ENCODE results near the gene HHATL. TPM values are rescaled to one million over a fixed set of nuclear protein-coding genes. Genes with fewer than 3 reads are reported as not detected.

The HHATL gene
- total RNA-seq, 1 donor from 2014 or later = not detected

DNA sequence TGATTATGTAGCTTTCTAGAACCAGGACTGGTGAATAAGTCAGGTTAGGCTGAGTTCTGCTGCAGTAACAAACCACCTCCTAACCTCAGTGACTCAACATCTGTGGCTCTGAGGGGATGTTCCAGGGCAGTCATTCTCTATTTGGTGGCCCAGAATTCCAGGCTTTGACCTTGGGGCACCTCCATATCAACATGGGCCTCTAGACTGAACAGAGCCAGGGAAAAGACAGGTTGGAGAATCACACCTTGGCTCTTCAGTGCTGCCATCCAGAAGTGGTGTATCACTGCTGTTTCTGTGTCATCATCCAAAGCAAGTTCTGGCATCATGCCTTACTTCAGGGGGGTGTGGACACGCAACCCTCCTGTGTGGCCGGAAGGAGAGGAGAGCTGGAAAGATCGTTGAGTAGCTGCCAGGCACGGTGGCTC, 33.8 kb downstream of the HHATL start:
- no peak overlapping the region for H3K4me3 ChIP-seq (ENCODE audit: insufficient read depth, low read depth, low read length)
- Mint-ChIP-seq H3K4me3 (ENCODE audit: unreplicated experiment) (no peak overlapping the region), H3K27me3 (ENCODE audit: low read depth, unreplicated experiment) (peaks cover 16% of the 10 kb centered on the region), H3K4me1 (ENCODE audit: low read depth, unreplicated experiment) (peaks cover 3% of the 10 kb centered on the region), H3K36me3 (ENCODE audit: low read depth, unreplicated experiment) (no peaks in the 10 kb centered on the region), H3K9me3 (ENCODE audit: unreplicated experiment) (peaks cover 2% of the 10 kb centered on the region), H3K27ac (ENCODE audit: unreplicated experiment) (no peak overlapping the region)
- H3K27ac ChIP-seq (ENCODE audit: low read depth, low read length) = no peak overlapping the region
- peaks cover 4% of the 10 kb centered on the region for H4K20me1 ChIP-seq (ENCODE audit: insufficient read depth, low read length)
- no peaks in the 10 kb centered on the region for H3K27me3 ChIP-seq (ENCODE audit: insufficient read depth, low read length)
- H3K4me1 ChIP-seq (ENCODE audit: insufficient read depth, low read length) = no peaks in the 10 kb centered on the region
- H3K36me3 ChIP-seq (ENCODE audit: insufficient read depth, low read length) = no peaks in the 10 kb centered on the region
- H3K79me2 ChIP-seq (ENCODE audit: insufficient read depth, low read length) = no peaks in the 10 kb centered on the region
- H3K9ac ChIP-seq (ENCODE audit: low read length) = no peak overlapping the region
- no peak for FAIRE-seq
- H3K9me3 ChIP-seq (ENCODE audit: insufficient read depth, low read depth, low read length) = peaks cover 3% of the 10 kb centered on the region
- DNase-seq (ENCODE audit: low read depth) = no peak
- H3K4me2 ChIP-seq (ENCODE audit: low read length) = no peak overlapping the region
- no peak for TF ChIP-seq EZH2 (IDR thresholded peaks at IDR 0.05; ENCODE audit: insufficient read depth, low read length)
- TF ChIP-seq, protein P1, sequence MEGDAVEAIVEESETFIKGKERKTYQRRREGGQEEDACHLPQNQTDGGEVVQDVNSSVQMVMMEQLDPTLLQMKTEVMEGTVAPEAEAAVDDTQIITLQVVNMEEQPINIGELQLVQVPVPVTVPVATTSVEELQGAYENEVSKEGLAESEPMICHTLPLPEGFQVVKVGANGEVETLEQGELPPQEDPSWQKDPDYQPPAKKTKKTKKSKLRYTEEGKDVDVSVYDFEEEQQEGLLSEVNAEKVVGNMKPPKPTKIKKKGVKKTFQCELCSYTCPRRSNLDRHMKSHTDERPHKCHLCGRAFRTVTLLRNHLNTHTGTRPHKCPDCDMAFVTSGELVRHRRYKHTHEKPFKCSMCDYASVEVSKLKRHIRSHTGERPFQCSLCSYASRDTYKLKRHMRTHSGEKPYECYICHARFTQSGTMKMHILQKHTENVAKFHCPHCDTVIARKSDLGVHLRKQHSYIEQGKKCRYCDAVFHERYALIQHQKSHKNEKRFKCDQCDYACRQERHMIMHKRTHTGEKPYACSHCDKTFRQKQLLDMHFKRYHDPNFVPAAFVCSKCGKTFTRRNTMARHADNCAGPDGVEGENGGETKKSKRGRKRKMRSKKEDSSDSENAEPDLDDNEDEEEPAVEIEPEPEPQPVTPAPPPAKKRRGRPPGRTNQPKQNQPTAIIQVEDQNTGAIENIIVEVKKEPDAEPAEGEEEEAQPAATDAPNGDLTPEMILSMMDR (IDR thresholded peaks at IDR 0.05; ENCODE audit: insufficient read depth, low read depth, low read length) = no peak
- H2AFZ ChIP-seq (ENCODE audit: low read depth, low read length) = no peak overlapping the region

DNA sequence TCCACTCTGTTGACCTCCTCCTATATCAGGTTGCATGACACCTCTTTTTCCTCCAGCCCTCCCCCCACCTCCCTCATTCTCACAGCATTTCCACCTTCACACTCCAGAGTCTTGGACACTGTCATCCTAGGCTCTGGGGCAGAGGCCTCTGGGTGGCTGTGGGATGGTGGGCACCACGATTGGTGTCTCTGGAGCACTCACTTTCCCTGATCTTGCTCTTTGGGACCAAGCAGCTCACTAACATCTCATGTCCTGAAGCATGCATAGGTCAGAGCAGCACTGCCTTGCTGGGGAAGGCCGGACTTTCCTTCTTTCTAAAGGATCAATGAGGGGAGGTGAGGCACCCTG, 34.2 kb downstream of the HHATL start:
- Histone ChIP-seq H3K4me2 (ENCODE audit: low read length) (no peak overlapping the region), H3K36me3 (ENCODE audit: insufficient read depth, low read length) (no peaks in the 10 kb centered on the region), H3K4me1 (ENCODE audit: insufficient read depth, low read length) (no peaks in the 10 kb centered on the region), H3K27me3 (ENCODE audit: insufficient read depth, low read length) (no peaks in the 10 kb centered on the region), H2AFZ (ENCODE audit: low read depth, low read length) (no peak overlapping the region), H4K20me1 (ENCODE audit: insufficient read depth, low read length) (peaks cover 4% of the 10 kb centered on the region), H3K9ac (ENCODE audit: low read length) (no peak overlapping the region), H3K27ac (ENCODE audit: low read depth, low read length) (no peak overlapping the region), H3K4me3 (ENCODE audit: insufficient read depth, low read depth, low read length) (no peak overlapping the region), H3K79me2 (ENCODE audit: insufficient read depth, low read length) (no peaks in the 10 kb centered on the region), H3K9me3 (ENCODE audit: insufficient read depth, low read depth, low read length) (peaks cover 3% of the 10 kb centered on the region)
- Mint-ChIP-seq H3K27me3 (ENCODE audit: low read depth, unreplicated experiment) (peaks cover 16% of the 10 kb centered on the region), H3K9me3 (ENCODE audit: unreplicated experiment) (peaks cover 2% of the 10 kb centered on the region), H3K27ac (ENCODE audit: unreplicated experiment) (no peak overlapping the region), H3K4me1 (ENCODE audit: low read depth, unreplicated experiment) (peaks cover 3% of the 10 kb centered on the region), H3K36me3 (ENCODE audit: low read depth, unreplicated experiment) (peaks cover 3% of the 10 kb centered on the region), H3K4me3 (ENCODE audit: unreplicated experiment) (no peak overlapping the region)
- FAIRE-seq (no peak), DNase-seq (ENCODE audit: low read depth) (no peak)
- TF ChIP-seq, protein P1 (IDR thresholded peaks at IDR 0.05; ENCODE audit: insufficient read depth, low read depth, low read length) = no peak
- TF ChIP-seq EZH2 (IDR thresholded peaks at IDR 0.05; ENCODE audit: insufficient read depth, low read length) = no peak

DNA sequence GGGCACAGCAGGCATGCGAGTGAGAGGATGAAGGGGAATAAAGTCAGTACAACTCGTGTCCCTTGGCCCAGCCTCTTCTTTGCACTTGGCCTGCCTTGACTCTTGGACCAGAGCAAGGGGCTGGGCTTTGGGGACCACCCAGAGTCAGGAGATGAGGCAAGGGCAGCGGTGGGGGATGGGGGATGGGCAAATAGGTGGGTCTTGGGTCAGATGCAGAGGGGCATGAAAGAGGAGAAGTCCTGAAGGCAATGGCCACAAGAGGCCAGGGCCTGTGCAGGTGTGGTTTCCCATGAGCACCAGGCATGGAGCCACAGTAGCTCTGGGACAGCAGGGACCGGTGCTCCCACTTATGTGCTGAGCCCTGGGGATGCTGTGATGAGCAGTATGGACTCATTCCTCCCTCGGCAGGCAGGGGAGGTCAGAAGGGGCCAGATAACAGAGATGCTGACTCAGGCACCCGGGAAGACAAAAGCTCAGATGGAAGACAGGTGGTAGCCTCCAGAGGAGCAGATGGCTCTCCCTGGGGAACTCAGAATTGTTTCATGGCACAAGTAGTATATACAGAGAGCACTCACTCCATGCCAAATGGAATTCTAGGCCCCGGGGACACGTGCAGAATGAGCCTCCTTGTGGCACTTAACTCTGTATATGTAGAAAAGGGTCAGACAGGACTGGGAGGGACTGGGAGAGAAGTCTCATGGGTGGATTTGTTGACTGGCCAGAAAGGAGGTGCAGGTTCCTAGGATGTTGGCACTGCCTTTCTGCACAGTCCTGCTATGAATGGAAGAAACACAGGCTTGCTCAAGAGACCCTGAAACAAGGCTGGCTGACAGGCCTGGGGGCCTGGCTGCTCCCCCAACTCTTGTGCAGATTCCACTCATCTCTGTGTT, 34.8 kb downstream of the HHATL start:
- no peak overlapping the region for H2AFZ ChIP-seq (ENCODE audit: low read depth, low read length)
- DNase-seq (ENCODE audit: low read depth) = no peak
- TF ChIP-seq, protein P1 (IDR thresholded peaks at IDR 0.05; ENCODE audit: insufficient read depth, low read depth, low read length) = no peak
- no peak for TF ChIP-seq EZH2 (IDR thresholded peaks at IDR 0.05; ENCODE audit: insufficient read depth, low read length)

More for the DNA sequence above, 34.8 kb downstream of the HHATL start:
- Histone ChIP-seq H4K20me1 (ENCODE audit: insufficient read depth, low read length) (peaks cover 4% of the 10 kb centered on the region), H3K4me3 (ENCODE audit: insufficient read depth, low read depth, low read length) (no peak overlapping the region), H3K36me3 (ENCODE audit: insufficient read depth, low read length) (no peaks in the 10 kb centered on the region), H3K9me3 (ENCODE audit: insufficient read depth, low read depth, low read length) (peaks cover 3% of the 10 kb centered on the region), H3K4me2 (ENCODE audit: low read length) (no peak overlapping the region), H3K79me2 (ENCODE audit: insufficient read depth, low read length) (no peaks in the 10 kb centered on the region), H3K4me1 (ENCODE audit: insufficient read depth, low read length) (no peaks in the 10 kb centered on the region), H3K27me3 (ENCODE audit: insufficient read depth, low read length) (no peaks in the 10 kb centered on the region), H3K9ac (ENCODE audit: low read length) (no peak overlapping the region), H3K27ac (ENCODE audit: low read depth, low read length) (no peak overlapping the region)
- H3K27me3 Mint-ChIP-seq (ENCODE audit: low read depth, unreplicated experiment) = peaks cover 16% of the 10 kb centered on the region
- H3K36me3 Mint-ChIP-seq (ENCODE audit: low read depth, unreplicated experiment) = peaks cover 3% of the 10 kb centered on the region
- H3K4me1 Mint-ChIP-seq (ENCODE audit: low read depth, unreplicated experiment) = peaks cover 3% of the 10 kb centered on the region
- peaks cover 2% of the 10 kb centered on the region for H3K9me3 Mint-ChIP-seq (ENCODE audit: unreplicated experiment)
- no peak for FAIRE-seq
- no peak overlapping the region for H3K27ac Mint-ChIP-seq (ENCODE audit: unreplicated experiment)
- no peak overlapping the region for H3K4me3 Mint-ChIP-seq (ENCODE audit: unreplicated experiment)
